ENCODE data around the gene S100A13.

DNA sequence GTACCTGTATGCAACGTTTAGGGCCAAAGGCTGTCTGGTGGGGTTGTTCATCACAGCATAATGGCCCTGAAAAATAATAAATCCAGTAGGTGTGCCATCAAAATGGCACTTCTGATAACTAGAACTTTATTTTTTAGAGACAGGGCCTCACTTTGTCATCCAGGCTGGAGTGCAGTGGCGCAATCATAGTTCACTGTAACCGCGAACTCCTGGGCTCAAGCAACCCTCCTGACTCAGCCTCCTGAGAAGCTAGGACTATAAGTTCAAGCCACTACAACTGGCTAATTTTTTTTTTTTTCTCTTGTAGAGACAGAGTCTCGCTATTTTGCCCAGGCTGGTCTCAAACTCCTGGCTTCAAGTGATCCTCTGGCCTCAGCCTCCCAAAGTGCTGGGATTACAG is 35.9 kb upstream of the S100A13 start:
- no peak for TF ChIP-seq POLR2A (IDR thresholded peaks at IDR 0.05)
- TF ChIP-seq, protein P1, sequence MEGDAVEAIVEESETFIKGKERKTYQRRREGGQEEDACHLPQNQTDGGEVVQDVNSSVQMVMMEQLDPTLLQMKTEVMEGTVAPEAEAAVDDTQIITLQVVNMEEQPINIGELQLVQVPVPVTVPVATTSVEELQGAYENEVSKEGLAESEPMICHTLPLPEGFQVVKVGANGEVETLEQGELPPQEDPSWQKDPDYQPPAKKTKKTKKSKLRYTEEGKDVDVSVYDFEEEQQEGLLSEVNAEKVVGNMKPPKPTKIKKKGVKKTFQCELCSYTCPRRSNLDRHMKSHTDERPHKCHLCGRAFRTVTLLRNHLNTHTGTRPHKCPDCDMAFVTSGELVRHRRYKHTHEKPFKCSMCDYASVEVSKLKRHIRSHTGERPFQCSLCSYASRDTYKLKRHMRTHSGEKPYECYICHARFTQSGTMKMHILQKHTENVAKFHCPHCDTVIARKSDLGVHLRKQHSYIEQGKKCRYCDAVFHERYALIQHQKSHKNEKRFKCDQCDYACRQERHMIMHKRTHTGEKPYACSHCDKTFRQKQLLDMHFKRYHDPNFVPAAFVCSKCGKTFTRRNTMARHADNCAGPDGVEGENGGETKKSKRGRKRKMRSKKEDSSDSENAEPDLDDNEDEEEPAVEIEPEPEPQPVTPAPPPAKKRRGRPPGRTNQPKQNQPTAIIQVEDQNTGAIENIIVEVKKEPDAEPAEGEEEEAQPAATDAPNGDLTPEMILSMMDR (IDR thresholded peaks at IDR 0.05): no peak
- no peak for TF ChIP-seq POLR2AphosphoS5 (IDR thresholded peaks at IDR 0.05)
